Colon (tissue), 2 donors: Measurements from ENCODE around the gene CDH4.

Source experiments
- FAIRE-seq: peaks from 2 replicates; lab custom pipeline; 2012; peaks lifted over from hg19 to GRCh38; lab: Jason Lieb, UNC
- donor health status: control.
- donor health status: control.

The CDH4 gene

DNA sequence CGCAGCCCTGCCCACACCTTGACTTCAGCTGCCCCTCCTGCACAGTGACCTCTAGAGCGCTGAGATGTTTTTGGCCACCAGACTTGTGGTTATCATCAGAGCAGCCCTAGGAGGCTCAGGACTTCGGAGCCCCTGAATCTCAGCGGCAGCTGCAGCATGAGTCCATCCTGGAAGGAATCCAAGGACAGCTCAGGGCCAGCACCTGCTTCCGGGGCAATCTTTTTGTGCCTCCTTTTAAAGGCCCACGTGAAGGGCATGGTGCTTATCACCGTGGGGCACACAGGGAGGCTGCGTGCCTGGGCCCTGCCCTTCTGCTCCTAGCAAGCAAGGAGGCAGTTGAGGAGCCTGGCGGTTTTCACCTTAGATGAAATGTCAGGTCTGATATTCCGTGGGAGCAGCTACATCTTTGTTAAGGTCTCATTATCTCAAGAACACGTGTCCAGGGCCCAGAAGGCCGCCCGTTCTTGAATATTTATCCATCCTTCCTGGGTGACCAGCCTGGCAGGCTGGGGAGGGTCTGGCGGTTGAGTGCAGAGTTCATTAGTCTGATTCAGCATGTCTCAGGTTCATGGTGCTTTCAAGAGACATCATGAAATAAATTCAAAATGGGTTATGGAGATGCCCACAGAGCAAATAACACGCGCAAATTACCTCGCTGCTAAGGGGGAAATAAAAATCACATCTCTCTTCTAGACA, 421.2 kb downstream of the CDH4 start:
- FAIRE-seq: no peak

- no peak for FAIRE-seq
These were observed 422.1 kb downstream of the CDH4 start for GRCh38 chr20:61674121-61674520.

GRCh38 chr20:61674688-61675087, 422.6 kb downstream of the CDH4 start:
- FAIRE-seq: no peak

DNA sequence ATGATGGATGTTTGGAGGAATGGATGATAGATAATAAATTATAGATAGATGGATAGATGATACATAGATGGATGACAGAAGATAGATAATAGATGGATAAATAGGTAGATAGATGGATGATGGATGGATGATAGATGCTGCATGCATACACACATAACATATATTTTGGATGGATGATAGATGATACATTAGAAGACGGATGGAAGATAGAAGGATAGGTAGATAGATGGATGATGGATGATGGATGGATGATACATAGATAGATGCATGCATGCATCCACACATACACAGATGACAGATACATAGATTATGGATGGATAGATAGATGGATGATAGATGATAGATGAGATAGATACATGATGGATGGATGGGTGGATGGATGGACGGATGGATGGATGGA, 425.9 kb downstream of the CDH4 start:
- no peak for FAIRE-seq

GRCh38 chr20:61678437-61678836, 426.4 kb downstream of the CDH4 start:
- FAIRE-seq: no peak

DNA sequence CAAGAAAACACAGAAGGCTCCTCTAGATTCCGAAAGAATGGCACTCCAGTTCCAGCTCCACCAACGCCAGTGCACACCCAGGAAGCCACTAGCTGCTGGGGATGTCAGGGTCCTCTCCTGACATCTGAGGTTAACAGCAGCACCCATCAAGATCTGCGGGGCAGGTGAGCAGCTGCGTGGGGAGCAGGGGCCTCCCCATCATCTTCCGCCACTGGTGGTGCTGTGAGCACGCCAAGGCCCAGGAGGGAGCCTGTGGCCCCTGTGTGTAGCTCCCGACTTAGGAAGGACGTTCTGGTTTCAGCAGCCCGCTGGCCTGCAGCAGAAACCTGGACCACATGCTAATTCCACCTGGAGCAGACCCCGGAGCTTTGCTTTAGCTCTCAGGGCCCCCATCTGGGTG, 427.4 kb downstream of the CDH4 start:
- no peak for FAIRE-seq

GRCh38 chr20:61680096-61680495, 428.0 kb downstream of the CDH4 start:
- FAIRE-seq: no peak

- no peak for FAIRE-seq
These were observed 430.3 kb downstream of the CDH4 start for GRCh38 chr20:61682114-61682995.

GRCh38 chr20:61682996-61683681, 431.1 kb downstream of the CDH4 start:
- FAIRE-seq: no peak

DNA sequence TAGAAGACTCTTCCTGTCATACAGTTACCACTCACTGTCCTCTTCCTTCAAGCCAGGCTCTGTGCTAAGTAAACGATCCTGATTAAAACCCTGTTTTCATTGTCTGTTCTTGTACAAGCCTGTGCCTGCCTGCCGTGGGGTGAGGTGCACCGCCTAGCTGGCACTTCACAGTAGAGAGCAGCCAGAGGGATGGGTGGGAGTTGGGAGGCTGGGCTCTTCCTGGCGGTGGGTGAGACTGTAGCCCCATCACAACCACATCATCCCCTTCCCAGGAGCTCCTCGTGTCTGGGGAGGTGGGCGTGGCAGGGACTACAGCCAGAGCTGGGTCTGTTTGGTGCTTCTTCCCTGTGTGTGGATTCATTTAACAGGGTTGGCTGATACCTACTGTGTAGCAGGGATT, 431.7 kb downstream of the CDH4 start:
- no peak for FAIRE-seq

DNA sequence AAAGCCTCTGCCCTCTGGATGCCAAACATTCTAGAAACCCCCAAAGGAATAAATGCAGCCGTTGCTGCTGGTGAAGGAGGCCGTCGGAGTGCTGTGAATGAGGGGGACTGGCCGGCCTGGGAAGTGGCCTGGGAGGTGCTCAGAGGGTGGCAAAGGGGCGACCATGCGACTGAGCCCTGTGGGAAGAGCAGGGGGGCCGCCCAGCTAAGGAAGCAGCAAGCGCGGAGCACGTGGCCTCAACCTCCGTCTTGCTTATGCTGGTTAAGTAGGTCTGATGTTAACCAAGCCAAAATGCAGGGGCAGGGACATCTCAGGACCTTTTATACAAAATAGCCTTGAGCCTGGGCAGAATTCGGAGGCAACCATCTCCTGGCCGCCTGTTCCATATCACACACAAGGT, 432.1 kb downstream of the CDH4 start:
- FAIRE-seq: no peak

- no peak for FAIRE-seq
These were observed 432.6 kb downstream of the CDH4 start for GRCh38 chr20:61684583-61685235.

- no peak for FAIRE-seq
These were observed 433.4 kb downstream of the CDH4 start for GRCh38 chr20:61685462-61685861.

DNA sequence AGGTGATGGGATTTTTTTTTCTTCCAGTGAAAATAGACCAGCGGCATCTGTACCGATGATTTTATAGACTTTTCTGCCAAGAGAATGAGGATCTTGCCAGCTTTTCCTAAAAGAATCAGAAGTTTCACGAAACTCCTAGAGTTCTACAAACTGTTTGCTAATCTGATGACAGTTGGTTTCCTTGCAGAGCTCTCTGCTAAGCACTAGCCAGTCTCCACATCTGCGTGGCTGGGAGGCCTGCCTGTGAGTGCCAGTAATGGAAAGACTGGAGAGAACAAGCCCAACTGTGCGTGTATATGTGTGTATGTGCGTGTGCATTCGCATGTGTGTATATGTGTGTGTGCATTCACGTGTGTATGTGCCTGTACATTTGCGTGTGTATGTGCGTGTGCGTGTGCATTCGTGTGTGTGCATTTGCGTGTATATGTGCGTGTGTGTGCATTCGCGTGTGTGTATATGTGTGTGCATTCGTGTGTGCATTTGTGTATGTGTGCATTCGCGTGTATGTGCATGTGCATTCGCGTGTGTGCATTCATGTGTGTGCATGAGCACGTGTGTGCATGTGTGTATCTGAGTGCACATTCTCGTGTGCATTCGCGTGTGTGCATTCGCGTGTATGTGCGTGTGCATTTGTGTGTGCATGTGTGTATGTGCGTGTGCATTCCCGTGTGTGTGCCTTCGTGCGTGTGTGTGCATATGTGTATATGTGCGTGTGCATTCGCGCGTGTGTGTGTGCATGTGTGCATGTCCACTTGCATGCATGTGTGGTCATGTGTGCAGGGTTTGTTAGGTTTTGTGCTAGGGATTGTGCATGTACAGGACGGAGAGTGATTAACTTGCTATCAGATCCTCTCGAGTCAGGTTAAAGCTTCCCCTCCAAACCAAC, 434.2 kb downstream of the CDH4 start:
- FAIRE-seq: no peak

GRCh38 chr20:61688411-61688810, 436.4 kb downstream of the CDH4 start:
- FAIRE-seq: no peak

DNA sequence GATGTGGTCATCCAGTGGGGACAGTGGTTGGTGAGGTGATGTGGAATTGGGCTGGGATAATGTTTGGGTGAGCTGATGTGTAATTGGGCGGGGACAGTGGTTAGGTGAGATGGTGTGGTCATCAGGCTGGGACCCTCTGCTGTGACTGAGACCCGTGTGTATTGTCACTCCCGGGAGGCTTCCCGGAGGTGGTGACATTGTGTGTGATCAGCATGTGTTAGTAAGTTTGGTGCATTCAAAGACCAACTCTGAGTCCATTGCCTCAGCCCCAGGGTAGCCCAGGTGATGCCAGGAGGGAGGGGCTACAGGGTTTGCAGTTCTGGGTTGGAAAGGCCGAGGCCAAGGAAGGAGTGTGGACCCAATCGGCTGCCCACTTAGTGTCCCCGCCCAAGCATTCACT, 438.1 kb downstream of the CDH4 start:
- FAIRE-seq: no peak

- FAIRE-seq: no peak
These were observed 439.2 kb downstream of the CDH4 start for GRCh38 chr20:61690993-61691838.

DNA sequence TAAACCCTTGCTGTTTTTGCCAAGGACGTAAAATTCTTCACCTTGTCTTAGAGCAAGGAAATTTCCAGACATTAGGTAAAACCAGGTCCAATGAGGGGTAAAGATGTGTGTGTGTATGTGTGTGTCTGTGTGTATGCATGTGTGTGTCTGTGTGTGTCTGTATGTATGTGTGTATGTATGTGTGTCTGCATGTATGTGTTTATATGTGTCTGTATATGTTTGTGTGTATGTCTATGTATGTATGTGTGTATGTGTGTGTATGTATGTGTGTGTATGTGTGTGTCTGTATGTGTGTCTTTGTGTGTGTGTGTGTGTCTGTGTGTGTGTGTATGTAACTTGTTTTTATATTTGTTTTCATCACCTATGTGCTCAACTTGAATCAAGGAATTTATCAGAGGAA, 439.9 kb downstream of the CDH4 start:
- FAIRE-seq: no peak

- FAIRE-seq: no peak
These were observed 440.4 kb downstream of the CDH4 start for GRCh38 chr20:61692479-61692878.

DNA sequence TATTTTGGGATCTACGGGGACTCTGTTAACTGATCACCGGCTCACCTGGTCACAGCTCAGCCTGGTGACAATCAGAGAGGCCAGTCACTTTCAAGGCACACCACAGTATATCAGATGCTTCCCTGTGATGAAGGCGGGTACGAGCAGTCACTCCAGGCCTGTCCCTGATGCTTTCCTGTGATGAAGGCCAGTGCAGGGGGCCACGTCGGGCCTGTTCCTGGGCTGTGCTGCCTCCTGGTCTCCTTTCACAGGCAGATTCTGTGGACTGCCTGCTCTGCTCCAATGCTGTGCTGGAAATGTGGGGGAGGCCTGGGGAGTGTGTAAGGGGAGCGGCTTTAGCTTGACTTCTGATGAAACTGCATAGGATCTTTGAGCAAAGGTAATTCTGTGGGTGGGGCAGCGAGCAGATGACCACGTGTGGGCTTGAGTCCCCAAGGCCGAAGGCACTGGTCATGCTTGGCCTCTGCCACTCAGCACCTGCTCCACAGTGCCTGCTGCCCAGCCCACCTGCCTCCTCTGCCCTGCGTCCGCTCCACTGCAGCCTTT, 441.1 kb downstream of the CDH4 start:
- no peak for FAIRE-seq
